ENCODE data around the gene ELP2. TPM values are rescaled to one million over a fixed set of nuclear protein-coding genes. Genes with fewer than 3 reads are reported as not detected.
A peak's percentile ranks its signal among the peaks of the same experiment; 100 is the strongest.

The ELP2 gene
- total RNA-seq, 1 donor from 2014 or later = 46.1 TPM

GRCh38 chr18:36130883-36131653, 1.4 kb downstream of the ELP2 start:
- no peak for DNase-seq (ENCODE audit: low read depth)
- peak overlapping the region; percentile 73 for H3K4me3 ChIP-seq (ENCODE audit: low read depth, low read length)
- TF ChIP-seq CTCF (conservative IDR thresholded peaks at IDR 0.05; ENCODE audit: low read depth, low read length) = no peak

- no peak overlapping the region for H3K4me3 ChIP-seq (ENCODE audit: low read depth, low read length)
- no peak for DNase-seq (ENCODE audit: low read depth)
- TF ChIP-seq CTCF (conservative IDR thresholded peaks at IDR 0.05; ENCODE audit: low read depth, low read length) = no peak
These were observed 2.2 kb downstream of the ELP2 start for GRCh38 chr18:36131692-36132483.

GRCh38 chr18:36132756-36133155, 3.1 kb downstream of the ELP2 start:
- no peak for TF ChIP-seq CTCF (conservative IDR thresholded peaks at IDR 0.05; ENCODE audit: low read depth, low read length)
- DNase-seq (ENCODE audit: low read depth) = no peak

GRCh38 chr18:36135264-36135663, 5.6 kb downstream of the ELP2 start:
- DNase-seq (ENCODE audit: low read depth) = no peak
- H3K4me3 ChIP-seq (ENCODE audit: low read depth, low read length) = no peak overlapping the region
- no peak for TF ChIP-seq CTCF (conservative IDR thresholded peaks at IDR 0.05; ENCODE audit: low read depth, low read length)

More at GRCh38 chr18:36132756-36133155, 3.1 kb downstream of the ELP2 start:
- H3K4me3 ChIP-seq (ENCODE audit: low read depth, low read length) = no peak overlapping the region

- no peak overlapping the region for H3K4me3 ChIP-seq (ENCODE audit: low read depth, low read length)
- DNase-seq (ENCODE audit: low read depth) = no peak
- no peak for TF ChIP-seq CTCF (conservative IDR thresholded peaks at IDR 0.05; ENCODE audit: low read depth, low read length)
These were observed 9.5 kb downstream of the ELP2 start for GRCh38 chr18:36139245-36139644.

- DNase-seq (ENCODE audit: low read depth) = no peak
- H3K4me3 ChIP-seq (ENCODE audit: low read depth, low read length) = no peak overlapping the region
- no peak for TF ChIP-seq CTCF (conservative IDR thresholded peaks at IDR 0.05; ENCODE audit: low read depth, low read length)
These were observed 11.9 kb downstream of the ELP2 start for GRCh38 chr18:36141576-36141975.
